NB4 (cell line): ENCODE results near the gene BARHL1.

ENCODE experiments used
- MYC ChIP-seq: IDR thresholded peaks from 2 replicates; pipeline ENCODE4 v1.6.1; 2011; ENCODE audit warnings: low read depth, low read length
- TF ChIP-seq, protein P1 (sequence below): IDR thresholded peaks from one replicate; pipeline ENCODE4 v1.5.1; 2012; ENCODE audit warnings: low read depth, low read length

- no peak for TF ChIP-seq MYC
- TF ChIP-seq, protein P1, sequence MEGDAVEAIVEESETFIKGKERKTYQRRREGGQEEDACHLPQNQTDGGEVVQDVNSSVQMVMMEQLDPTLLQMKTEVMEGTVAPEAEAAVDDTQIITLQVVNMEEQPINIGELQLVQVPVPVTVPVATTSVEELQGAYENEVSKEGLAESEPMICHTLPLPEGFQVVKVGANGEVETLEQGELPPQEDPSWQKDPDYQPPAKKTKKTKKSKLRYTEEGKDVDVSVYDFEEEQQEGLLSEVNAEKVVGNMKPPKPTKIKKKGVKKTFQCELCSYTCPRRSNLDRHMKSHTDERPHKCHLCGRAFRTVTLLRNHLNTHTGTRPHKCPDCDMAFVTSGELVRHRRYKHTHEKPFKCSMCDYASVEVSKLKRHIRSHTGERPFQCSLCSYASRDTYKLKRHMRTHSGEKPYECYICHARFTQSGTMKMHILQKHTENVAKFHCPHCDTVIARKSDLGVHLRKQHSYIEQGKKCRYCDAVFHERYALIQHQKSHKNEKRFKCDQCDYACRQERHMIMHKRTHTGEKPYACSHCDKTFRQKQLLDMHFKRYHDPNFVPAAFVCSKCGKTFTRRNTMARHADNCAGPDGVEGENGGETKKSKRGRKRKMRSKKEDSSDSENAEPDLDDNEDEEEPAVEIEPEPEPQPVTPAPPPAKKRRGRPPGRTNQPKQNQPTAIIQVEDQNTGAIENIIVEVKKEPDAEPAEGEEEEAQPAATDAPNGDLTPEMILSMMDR = no peak
Measured at GRCh38 chr9:132590318-132591182, 8.1 kb downstream of the BARHL1 start.
